Endothelial cell (in vitro differentiated cells): ENCODE measurements around the gene CTNNA1. TPM values are rescaled to one million over a fixed set of nuclear protein-coding genes. Genes with fewer than 3 reads are reported as not detected.
"Not testable (repeated sequence)": the region's sequence is repeated elsewhere in the genome, so short reads cannot be mapped to it uniquely, and the experiment has no call there.

ENCODE experiments used
- DNase-seq: peaks from one replicate; pipeline ENCODE4 v3.0.0; 2021; ENCODE audit warnings: low spot score
- H3K27ac Mint-ChIP-seq: one replicate; pipeline ENCODE4 v1.8.0; 2021; ENCODE audit warnings: mixed read lengths, inconsistent platforms; ENCODE audit not compliant: unreplicated experiment
- H3K27me3 Mint-ChIP-seq: one replicate; pipeline ENCODE4 v1.8.0; 2021; ENCODE audit warnings: mild to moderate bottlenecking, moderate library complexity, mixed read lengths, inconsistent platforms; ENCODE audit not compliant: unreplicated experiment
- H3K36me3 Mint-ChIP-seq: one replicate; pipeline ENCODE4 v1.8.0; 2021; ENCODE audit warnings: mild to moderate bottlenecking, low read depth, mixed read lengths, inconsistent platforms; ENCODE audit not compliant: unreplicated experiment
- H3K4me1 Mint-ChIP-seq: one replicate; pipeline ENCODE4 v1.8.0; 2021; ENCODE audit warnings: mild to moderate bottlenecking, mixed read lengths, inconsistent platforms; ENCODE audit not compliant: unreplicated experiment
- H3K4me3 Mint-ChIP-seq: one replicate; pipeline ENCODE4 v1.8.0; 2021; ENCODE audit warnings: mild to moderate bottlenecking, mixed read lengths, inconsistent platforms; ENCODE audit not compliant: unreplicated experiment
- H3K9me3 Mint-ChIP-seq: one replicate; pipeline ENCODE4 v1.8.0; 2021; ENCODE audit warnings: mixed read lengths, inconsistent platforms; ENCODE audit not compliant: unreplicated experiment
- CTCF ChIP-seq: fragments of 200-600 bp; sonication (generic); IDR thresholded peaks from one replicate; pipeline ENCODE4 v1.5.0; 2021; ENCODE audit warnings: antibody characterized with exemption; ENCODE audit not compliant: unreplicated experiment
- total RNA-seq: library from RNA; stranded (reverse); fragmentation: NEBNext Ultra II Directional; extraction: Animal tissue kit (Norgen Biotek cat#: 25700); gene quantifications from one replicate; pipeline ENCODE4 v1.2.1, GENCODE V29; 2021; ENCODE audit not compliant: unreplicated experiment

Gene CTNNA1
- total RNA-seq, 1 donor from 2014 or later: 521 TPM

GRCh38 chr5:138831703-138832102, 78.5 kb downstream of the CTNNA1 start:
- Mint-ChIP-seq H3K4me1 (peaks cover 22% of the 10 kb centered on the region), H3K27ac (no peak overlapping the region), H3K27me3 (peaks cover 9% of the 10 kb centered on the region), H3K4me3 (no peak overlapping the region), H3K36me3 (peaks cover 28% of the 10 kb centered on the region), H3K9me3 (no peaks in the 10 kb centered on the region)
- no peak for TF ChIP-seq CTCF
- no peak for DNase-seq

GRCh38 chr5:138832218-138832617, 79.0 kb downstream of the CTNNA1 start:
- Mint-ChIP-seq H3K4me1 (peaks cover 22% of the 10 kb centered on the region), H3K36me3 (peaks cover 27% of the 10 kb centered on the region), H3K27me3 (peaks cover 9% of the 10 kb centered on the region), H3K9me3 (no peaks in the 10 kb centered on the region), H3K4me3 (no peak overlapping the region), H3K27ac (no peak overlapping the region)
- no peak for DNase-seq
- no peak for TF ChIP-seq CTCF

- Mint-ChIP-seq H3K4me1 (peaks cover 22% of the 10 kb centered on the region), H3K27ac (no peak overlapping the region), H3K27me3 (peaks cover 9% of the 10 kb centered on the region), H3K36me3 (peaks cover 23% of the 10 kb centered on the region), H3K4me3 (no peak overlapping the region), H3K9me3 (no peaks in the 10 kb centered on the region)
- no peak for TF ChIP-seq CTCF
- no peak for DNase-seq
These were observed 79.9 kb downstream of the CTNNA1 start for GRCh38 chr5:138833080-138833479.

GRCh38 chr5:138833726-138834480, 80.7 kb downstream of the CTNNA1 start:
- peaks cover 22% of the 10 kb centered on the region for H3K4me1 Mint-ChIP-seq
- TF ChIP-seq CTCF: no peak
- no peaks in the 10 kb centered on the region for H3K9me3 Mint-ChIP-seq
- peaks cover 6% of the 10 kb centered on the region for H3K27me3 Mint-ChIP-seq
- no peak overlapping the region for H3K27ac Mint-ChIP-seq
- no peak overlapping the region for H3K4me3 Mint-ChIP-seq
- H3K36me3 Mint-ChIP-seq: peaks cover 18% of the 10 kb centered on the region
- no peak for DNase-seq

- H3K27ac Mint-ChIP-seq, H3K9me3 Mint-ChIP-seq, H3K27me3 Mint-ChIP-seq, H3K4me3 Mint-ChIP-seq, DNase-seq: not testable (repeated sequence)
- peaks cover 25% of the 10 kb centered on the region for H3K4me1 Mint-ChIP-seq
- peaks cover 12% of the 10 kb centered on the region for H3K36me3 Mint-ChIP-seq
These were observed 81.6 kb downstream of the CTNNA1 start for GRCh38 chr5:138834853-138835252.
